SK-N-SH (cell line): ENCODE measurements around the gene WDR41.
"Not testable (repeated sequence)": the region's sequence is repeated elsewhere in the genome, so short reads cannot be mapped to it uniquely, and the experiment has no call there.

Source experiments
- CTCF ChIP-seq: fragments of 200-600 bp; sonication (generic); IDR thresholded peaks from 2 replicates; pipeline ENCODE4 v1.6.1; 2017; ENCODE audit warnings: antibody characterized with exemption, mild to moderate bottlenecking, moderate library complexity
- FOSL2 ChIP-seq: IDR thresholded peaks from 2 replicates; pipeline ENCODE4 v1.4.0; 2012; ENCODE audit warnings: low read depth, mild to moderate bottlenecking, moderate library complexity, borderline replicate concordance
- FOXM1 ChIP-seq: IDR thresholded peaks from 2 replicates; pipeline ENCODE4 v1.4.0; 2012; ENCODE audit warnings: low read depth, mild to moderate bottlenecking
- JUND ChIP-seq: IDR thresholded peaks from 2 replicates; pipeline ENCODE4 v1.4.0; 2012
- PBX3 ChIP-seq: IDR thresholded peaks from 2 replicates; pipeline ENCODE4; 2012
- RAD21 ChIP-seq: IDR thresholded peaks from 2 replicates; pipeline ENCODE4 v1.6.1; 2012; ENCODE audit warnings: mild to moderate bottlenecking, low read length
- USF1 ChIP-seq: IDR thresholded peaks from 2 replicates; pipeline ENCODE4 v1.4.0; 2012; ENCODE audit warnings: low read depth, borderline replicate concordance
- ZBTB33 ChIP-seq: IDR thresholded peaks from 2 replicates; pipeline ENCODE4 v1.4.0; 2012; ENCODE audit warnings: low read depth, borderline replicate concordance
- TF ChIP-seq, protein P1 (sequence below): IDR thresholded peaks from 2 replicates; pipeline ENCODE4 v1.6.1; 2012; ENCODE audit warnings: mild to moderate bottlenecking, low read depth, low read length, moderate library complexity

DNA sequence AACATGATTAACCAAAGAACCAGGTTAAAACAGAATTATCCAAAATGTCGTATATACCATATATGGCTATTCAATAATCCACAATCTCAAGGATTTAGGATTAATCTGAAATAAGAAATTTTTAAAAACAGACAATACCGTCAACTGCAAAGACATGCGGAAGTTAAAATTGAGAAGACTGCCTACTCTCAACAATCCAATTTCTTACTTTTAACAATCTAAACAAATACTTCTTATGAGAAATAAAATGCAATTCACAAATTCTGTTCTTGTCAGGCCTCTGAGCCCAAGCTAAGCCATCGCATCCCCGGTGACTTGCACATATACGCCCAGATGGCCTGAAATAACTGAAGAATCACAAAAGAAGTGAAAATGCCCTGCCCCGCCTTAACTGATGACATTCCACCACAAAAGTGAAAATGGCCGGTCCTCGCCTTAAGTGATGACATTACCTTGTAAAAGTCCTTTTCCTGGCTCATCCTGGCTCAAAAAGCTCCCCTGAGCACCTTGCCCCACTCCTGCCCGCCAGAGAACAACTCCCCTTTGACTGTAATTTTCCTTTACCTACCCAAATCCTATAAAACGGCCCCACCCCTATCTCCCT lies 1.3 kb downstream of the WDR41 start:
- not testable (repeated sequence) for TF ChIP-seq CTCF, FOXM1, ZBTB33, USF1, FOSL2, JUND, RAD21, PBX3
- TF ChIP-seq, protein P1, sequence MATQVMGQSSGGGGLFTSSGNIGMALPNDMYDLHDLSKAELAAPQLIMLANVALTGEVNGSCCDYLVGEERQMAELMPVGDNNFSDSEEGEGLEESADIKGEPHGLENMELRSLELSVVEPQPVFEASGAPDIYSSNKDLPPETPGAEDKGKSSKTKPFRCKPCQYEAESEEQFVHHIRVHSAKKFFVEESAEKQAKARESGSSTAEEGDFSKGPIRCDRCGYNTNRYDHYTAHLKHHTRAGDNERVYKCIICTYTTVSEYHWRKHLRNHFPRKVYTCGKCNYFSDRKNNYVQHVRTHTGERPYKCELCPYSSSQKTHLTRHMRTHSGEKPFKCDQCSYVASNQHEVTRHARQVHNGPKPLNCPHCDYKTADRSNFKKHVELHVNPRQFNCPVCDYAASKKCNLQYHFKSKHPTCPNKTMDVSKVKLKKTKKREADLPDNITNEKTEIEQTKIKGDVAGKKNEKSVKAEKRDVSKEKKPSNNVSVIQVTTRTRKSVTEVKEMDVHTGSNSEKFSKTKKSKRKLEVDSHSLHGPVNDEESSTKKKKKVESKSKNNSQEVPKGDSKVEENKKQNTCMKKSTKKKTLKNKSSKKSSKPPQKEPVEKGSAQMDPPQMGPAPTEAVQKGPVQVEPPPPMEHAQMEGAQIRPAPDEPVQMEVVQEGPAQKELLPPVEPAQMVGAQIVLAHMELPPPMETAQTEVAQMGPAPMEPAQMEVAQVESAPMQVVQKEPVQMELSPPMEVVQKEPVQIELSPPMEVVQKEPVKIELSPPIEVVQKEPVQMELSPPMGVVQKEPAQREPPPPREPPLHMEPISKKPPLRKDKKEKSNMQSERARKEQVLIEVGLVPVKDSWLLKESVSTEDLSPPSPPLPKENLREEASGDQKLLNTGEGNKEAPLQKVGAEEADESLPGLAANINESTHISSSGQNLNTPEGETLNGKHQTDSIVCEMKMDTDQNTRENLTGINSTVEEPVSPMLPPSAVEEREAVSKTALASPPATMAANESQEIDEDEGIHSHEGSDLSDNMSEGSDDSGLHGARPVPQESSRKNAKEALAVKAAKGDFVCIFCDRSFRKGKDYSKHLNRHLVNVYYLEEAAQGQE = not testable (repeated sequence)
